ENCODE results near the gene TMEM154.
A peak's percentile ranks its signal among the peaks of the same experiment; 100 is the strongest.

TMEM154 gene

GRCh38 chr4:152599636-152600035 lies 80.2 kb downstream of the TMEM154 start:
- no peak overlapping the region for H3K4me3 ChIP-seq (ENCODE audit: low read depth, low read length)
- no peak for DNase-seq (ENCODE audit: low read depth)
- TF ChIP-seq CTCF (IDR thresholded peaks at IDR 0.05; ENCODE audit: low read depth, low read length, missing control alignments): no peak

GRCh38 chr4:152599095-152599494 lies 80.7 kb downstream of the TMEM154 start:
- no peak for TF ChIP-seq CTCF (IDR thresholded peaks at IDR 0.05; ENCODE audit: low read depth, low read length, missing control alignments)
- H3K4me3 ChIP-seq (ENCODE audit: low read depth, low read length): no peak overlapping the region
- DNase-seq (ENCODE audit: low read depth): no peak

- no peak overlapping the region for H3K4me3 ChIP-seq (ENCODE audit: low read depth, low read length)
- TF ChIP-seq CTCF (IDR thresholded peaks at IDR 0.05; ENCODE audit: low read depth, low read length, missing control alignments): no peak
- DNase-seq (ENCODE audit: low read depth): no peak
Measured at GRCh38 chr4:152598454-152598853, 81.3 kb downstream of the TMEM154 start.

- DNase-seq (ENCODE audit: low read depth): peak; percentile 60
- no peak overlapping the region for H3K4me3 ChIP-seq (ENCODE audit: low read depth, low read length)
- TF ChIP-seq CTCF (IDR thresholded peaks at IDR 0.05; ENCODE audit: low read depth, low read length, missing control alignments): no peak
Measured at GRCh38 chr4:152594978-152595925, 84.5 kb downstream of the TMEM154 start.

GRCh38 chr4:152594057-152594456 lies 85.7 kb downstream of the TMEM154 start:
- H3K4me3 ChIP-seq (ENCODE audit: low read depth, low read length): no peak overlapping the region
- no peak for TF ChIP-seq CTCF (IDR thresholded peaks at IDR 0.05; ENCODE audit: low read depth, low read length, missing control alignments)
- DNase-seq (ENCODE audit: low read depth): no peak

GRCh38 chr4:152591876-152592275 lies 87.9 kb downstream of the TMEM154 start:
- no peak for DNase-seq (ENCODE audit: low read depth)
- no peak for TF ChIP-seq CTCF (IDR thresholded peaks at IDR 0.05; ENCODE audit: low read depth, low read length, missing control alignments)
- no peak overlapping the region for H3K4me3 ChIP-seq (ENCODE audit: low read depth, low read length)

- TF ChIP-seq CTCF (IDR thresholded peaks at IDR 0.05; ENCODE audit: low read depth, low read length, missing control alignments): no peak
- H3K4me3 ChIP-seq (ENCODE audit: low read depth, low read length): peak overlapping the region; percentile 1; the same call in 1 of the 2 replicates
- DNase-seq (ENCODE audit: low read depth): no peak
Measured at GRCh38 chr4:152591396-152591795, 88.4 kb downstream of the TMEM154 start.
